HepG2 (cell line): ENCODE data around the gene MAN1A1. TPM values are rescaled to one million over a fixed set of nuclear protein-coding genes. Genes with fewer than 3 reads are reported as not detected.

Source experiments
- ARNT ChIP-seq: fragments of 450-650 bp; IDR thresholded peaks from 2 replicates; pipeline ENCODE4 v1.6.1; 2017
- ASH2L ChIP-seq: fragments of 300-600, 200-600 bp; sonication (generic); IDR thresholded peaks from 2 replicates; pipeline ENCODE4 v1.7.0; 2017; ENCODE audit warnings: low read depth, mild to moderate bottlenecking, moderate library complexity, mixed read lengths, low read length; ENCODE audit not compliant: insufficient read length
- CHD4 ChIP-seq: fragments of 200-600 bp; sonication (generic); IDR thresholded peaks from 2 replicates; pipeline ENCODE4 v1.7.0; 2017; ENCODE audit warnings: mild to moderate bottlenecking, low read length, borderline replicate concordance
- GATAD2A ChIP-seq: IDR thresholded peaks from 2 replicates; pipeline ENCODE4 v1.6.1; 2016
- GMEB2 ChIP-seq: IDR thresholded peaks from 2 replicates; pipeline ENCODE4 v1.6.1; 2016; ENCODE audit warnings: missing biosample characterization, missing genetic modification reagents, low read depth
- HCFC1 ChIP-seq: fragments of 150-350 bp; IDR thresholded peaks from 2 replicates; pipeline ENCODE4 v1.6.1; 2014; ENCODE audit warnings: low read depth, low read length
- HHEX ChIP-seq: IDR thresholded peaks from 2 replicates; pipeline ENCODE4 v1.6.1; 2016; ENCODE audit warnings: control low read depth
- ISL2 ChIP-seq: sonication (generic); formaldehyde crosslinking; IDR thresholded peaks from 2 replicates; pipeline ENCODE4 v1.5.0; 2020; ENCODE audit warnings: missing genetic modification reagents
- KLF12 ChIP-seq: sonication (generic); formaldehyde crosslinking; IDR thresholded peaks from 2 replicates; pipeline ENCODE4 v1.4.0; 2020; ENCODE audit warnings: missing genetic modification reagents, borderline replicate concordance
- KMT2B ChIP-seq: IDR thresholded peaks from 2 replicates; pipeline ENCODE4 v1.6.1; 2016; ENCODE audit warnings: missing genetic modification reagents, missing compliant biosample characterization
- MAFG ChIP-seq: sonication (generic); formaldehyde crosslinking; IDR thresholded peaks from 2 replicates; pipeline ENCODE4 v1.5.1; 2020; ENCODE audit warnings: mild to moderate bottlenecking, missing genetic modification reagents
- MATR3 ChIP-seq: sonication (generic); formaldehyde crosslinking; IDR thresholded peaks from 2 replicates; pipeline ENCODE4 v1.4.0; 2020; ENCODE audit warnings: missing genetic modification reagents
- NR2F1 ChIP-seq, 2 experiments: fragments of 450-650 bp in 1 of 2; formaldehyde crosslinking in 1 of 2; IDR thresholded peaks; 2 replicates each; pipeline versions ENCODE4 v1.5.0 to v1.6.1; 2016 to 2020; ENCODE audit warnings: mild to moderate bottlenecking in 1 of 2, missing compliant biosample characterization in 1 of 2, missing genetic modification reagents in 1 of 2, moderate library complexity in 1 of 2
- PRPF4 ChIP-seq: fragments of 200-400 bp; formaldehyde crosslinking; IDR thresholded peaks from 2 replicates; pipeline ENCODE4 v1.6.1; 2016; ENCODE audit warnings: low read length, low read depth; ENCODE audit not compliant: poor library complexity, severe bottlenecking
- RXRB ChIP-seq: IDR thresholded peaks from 2 replicates; pipeline ENCODE4 v1.6.1; 2016; ENCODE audit warnings: borderline replicate concordance, missing genetic modification reagents, missing compliant biosample characterization
- SIX4 ChIP-seq: sonication (generic); formaldehyde crosslinking; IDR thresholded peaks from 2 replicates; pipeline ENCODE4 v1.4.0; 2020; ENCODE audit warnings: missing genetic modification reagents
- SNAPC2 ChIP-seq: sonication (generic); formaldehyde crosslinking; IDR thresholded peaks from 2 replicates; pipeline ENCODE4 v1.8.1; 2022; ENCODE audit warnings: mild to moderate bottlenecking, missing genetic modification reagents
- SRY ChIP-seq: sonication (generic); formaldehyde crosslinking; IDR thresholded peaks from 2 replicates; pipeline ENCODE4 v1.8.0; 2022; ENCODE audit warnings: mild to moderate bottlenecking, missing genetic modification reagents
- TFDP1 ChIP-seq: IDR thresholded peaks from 2 replicates; pipeline ENCODE4 v1.6.1; 2016; ENCODE audit warnings: missing compliant biosample characterization, missing genetic modification reagents, borderline replicate concordance
- TGIF2 ChIP-seq: IDR thresholded peaks from 2 replicates; pipeline ENCODE4 v1.6.1; 2016; ENCODE audit warnings: control low read depth, missing compliant biosample characterization
- TIGD3 ChIP-seq: sonication (generic); formaldehyde crosslinking; IDR thresholded peaks from 2 replicates; pipeline ENCODE4 v1.5.1; 2020; ENCODE audit warnings: mild to moderate bottlenecking, missing genetic modification reagents, borderline replicate concordance
- ZBTB34 ChIP-seq: sonication (generic); formaldehyde crosslinking; IDR thresholded peaks from 2 replicates; pipeline ENCODE4 v1.8.0; 2022; ENCODE audit warnings: mild to moderate bottlenecking, missing genetic modification reagents
- ZFP36L2 ChIP-seq: sonication (generic); formaldehyde crosslinking; IDR thresholded peaks from 2 replicates; pipeline ENCODE4 v1.4.0; 2020; ENCODE audit warnings: missing genetic modification reagents
- ZNF160 ChIP-seq: sonication (generic); formaldehyde crosslinking; IDR thresholded peaks from 2 replicates; pipeline ENCODE4 v1.8.0; 2022; ENCODE audit warnings: mild to moderate bottlenecking, inconsistent platforms, missing genetic modification reagents
- ZNF432 ChIP-seq: sonication (generic); formaldehyde crosslinking; IDR thresholded peaks from 2 replicates; pipeline ENCODE4 v1.5.0; 2020; ENCODE audit warnings: missing genetic modification reagents, mild to moderate bottlenecking, borderline replicate concordance
- ZNF549 ChIP-seq: sonication (generic); formaldehyde crosslinking; IDR thresholded peaks from 2 replicates; pipeline ENCODE4 v1.5.0; 2020; ENCODE audit warnings: missing genetic modification reagents
- ZNF614 ChIP-seq: IDR thresholded peaks from 2 replicates; pipeline ENCODE4 v1.6.1; 2018; ENCODE audit warnings: missing biosample characterization, missing genetic modification reagents, inconsistent platforms, borderline replicate concordance
- ZNF761 ChIP-seq: sonication (generic); formaldehyde crosslinking; conservative IDR thresholded peaks from 2 replicates; pipeline ENCODE4 v1.4.0; 2020; ENCODE audit warnings: mild to moderate bottlenecking, missing genetic modification reagents
- ZSCAN20 ChIP-seq: sonication (generic); formaldehyde crosslinking; IDR thresholded peaks from 2 replicates; pipeline ENCODE4 v1.4.0; 2020; ENCODE audit warnings: missing genetic modification reagents, mild to moderate bottlenecking, borderline replicate concordance
- polyA plus RNA-seq, 8 experiments: library from polyadenylated mRNA; depleted of rRNA in 3 of 8; stranded (reverse) in 7 of 8; unstranded in 1 of 8; fragments of >200 nt; fragmentation: Illumina TruSeq in 4 of 8; extraction: Trizol in 4 of 8; gene quantifications; 2 replicates each; pipeline versions ENCODE4 v1.2.1 to v1.2.3, GENCODE V29; 2011 to 2016; ENCODE audit warnings: low read depth in 4 of 8, missing spikeins in 1 of 8, mixed read lengths in 1 of 8; ENCODE audit not compliant: insufficient read depth in 1 of 8
- total RNA-seq, 5 experiments: library from RNA; depleted of rRNA; stranded (reverse); fragments of >200 nt; fragmentation: Illumina TruSeq; extraction: Trizol; gene quantifications; 2 replicates each; pipeline ENCODE4 v1.2.3, GENCODE V29; 2016; ENCODE audit warnings: low read depth in 1 of 5

Gene MAN1A1
- total and polyA plus RNA-seq, 2 of the 13 experiments (the other 11 are each of a cell fraction or from before 2014, with no cell fraction given): 156 to 236 TPM

- TF ChIP-seq ZBTB34 (CRISPR knock-in tag) (no peak), ZSCAN20 (CRISPR knock-in tag) (no peak), ARNT (no peak), MATR3 (CRISPR knock-in tag) (no peak), SIX4 (CRISPR knock-in tag) (0 out of 2 replicates have a peak, but pooled peaks have one; percentile 27), KLF12 (CRISPR knock-in tag) (no peak), KMT2B (CRISPR knock-in tag) (peak; percentile 40; the same call in 1 of the 2 replicates), ZNF761 (no peak), PRPF4 (no peak), NR2F1 (CRISPR knock-in tag; IDR thresholded peaks at IDR 0.05) (no peak), ASH2L (no peak), TIGD3 (CRISPR knock-in tag) (no peak), TGIF2 (CRISPR knock-in tag) (peak; percentile 60; the same call in 1 of the 2 replicates), ZNF160 (CRISPR knock-in tag) (no peak), MAFG (CRISPR knock-in tag) (0 out of 2 replicates have a peak, but pooled peaks have one; percentile 35), CHD4 (no peak), HHEX (CRISPR knock-in tag) (no peak), HCFC1 (no peak), SNAPC2 (CRISPR knock-in tag) (peak; percentile 25; the same call in 1 of the 2 replicates), ZNF549 (CRISPR knock-in tag) (no peak), ZNF614 (CRISPR knock-in tag) (peak; percentile 94), GMEB2 (no peak), TFDP1 (no peak), ISL2 (peak; percentile 88), ZNF432 (CRISPR knock-in tag) (no peak), SRY (CRISPR knock-in tag) (no peak), ZFP36L2 (CRISPR knock-in tag) (no peak), RXRB (CRISPR knock-in tag) (peak; percentile 80), GATAD2A (CRISPR knock-in tag) (peak; percentile 99)
Measured at GRCh38 chr6:119259027-119259426, 90.5 kb downstream of the MAN1A1 start (continued).
